ENCODE measurements around the gene OXGR1. TPM values are rescaled to one million over a fixed set of nuclear protein-coding genes. Genes with fewer than 3 reads are reported as not detected.

The OXGR1 gene
- polyA plus RNA-seq, 2 of the 4 experiments (the other 2 are of a cell fraction), result not detected

DNA sequence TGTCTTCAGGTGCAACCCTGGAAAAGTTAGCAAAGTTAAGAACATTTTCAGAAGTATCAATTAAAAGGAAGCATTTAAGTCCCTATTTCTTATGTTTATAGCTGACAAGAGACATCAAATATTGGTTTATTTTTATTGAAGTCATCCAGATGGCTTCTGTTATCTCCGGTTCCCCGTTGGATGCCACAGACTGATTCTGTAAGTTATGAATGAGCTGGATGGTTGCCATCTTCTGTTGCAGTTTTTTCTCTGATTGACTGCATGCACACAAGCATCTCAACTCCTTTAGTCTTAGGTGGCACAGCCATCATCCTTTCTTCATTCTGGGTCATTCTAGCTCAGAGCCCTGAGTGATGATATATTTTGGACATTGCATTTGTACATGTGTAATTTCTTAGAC lies 10.6 kb upstream of the OXGR1 start:
- CTCF ChIA-PET, result interaction anchor here (0.8 kb wide), 2 partner anchors 9 to 13 kb away, joined by 3 to 4 read pairs; no protein-coding TSS in a partner anchor
- TF ChIP-seq CBX8 (IDR thresholded peaks at IDR 0.05), result no peak
- no peak for TF ChIP-seq HEYL (CRISPR knock-in tag; IDR thresholded peaks at IDR 0.05)
- no peak for TF ChIP-seq EHF (CRISPR knock-in tag; IDR thresholded peaks at IDR 0.05)
- no peak for TF ChIP-seq ZNF302 (CRISPR knock-in tag; IDR thresholded peaks at IDR 0.05)
- TF ChIP-seq ESRRA (IDR thresholded peaks at IDR 0.05; ENCODE audit: borderline replicate concordance, low read length), result no peak
- TF ChIP-seq SREBF2 (IDR thresholded peaks at IDR 0.05), result no peak

DNA sequence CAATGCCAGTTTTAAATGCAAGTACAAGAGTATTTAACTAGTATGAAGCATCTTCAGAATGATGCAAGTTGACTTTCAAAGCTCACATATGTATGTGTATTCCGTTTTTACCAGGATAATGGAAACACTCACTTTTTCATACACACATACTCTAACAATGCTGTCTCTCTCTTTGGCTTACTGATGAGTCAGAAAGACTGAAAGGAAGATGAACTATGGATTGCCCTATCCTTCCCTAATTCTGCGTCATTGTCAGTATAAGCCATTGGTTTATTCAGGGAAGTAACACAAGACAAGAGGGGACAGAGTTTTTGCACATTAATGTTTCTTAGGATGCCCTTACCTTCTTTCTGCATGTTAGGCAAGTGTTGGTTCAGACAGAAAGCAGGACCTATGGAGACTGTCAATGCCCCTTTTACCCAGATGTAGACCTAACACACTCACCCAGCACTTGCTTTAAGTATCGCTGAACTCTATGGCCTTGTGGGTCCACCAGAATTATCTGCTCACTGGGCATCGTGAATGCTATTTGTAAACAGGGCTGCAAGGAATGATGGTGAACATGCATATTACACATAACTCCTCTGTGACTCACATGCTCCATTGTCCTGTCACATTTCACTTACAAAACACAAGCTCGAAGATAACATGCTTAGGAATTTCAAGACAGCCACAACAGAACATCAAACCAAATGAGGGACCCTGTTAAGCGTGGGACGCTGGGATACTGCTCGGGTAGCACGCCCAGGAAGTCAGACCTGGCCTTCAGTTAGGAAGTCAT lies 10.0 kb upstream of the OXGR1 start:
- H3K4me3 ChIP-seq, result no peak overlapping the region
- peak in 1 of 2 experiments; percentile 39; a peak in 1 of 6 replicates for ATAC-seq
- H3K4me1 ChIP-seq, result no peaks in the 10 kb centered on the region
- no peak for FAIRE-seq
- H3K9me3 ChIP-seq, result no peaks in the 10 kb centered on the region
- no peak overlapping the region for H3K4me2 ChIP-seq
- WGBS (ENCODE audit: missing lambda C conversion rate), result 22% methylated on average over 9 of the region's 9 CpGs
- no peak overlapping the region for H3K27ac ChIP-seq
- TF ChIP-seq HOXA7 (CRISPR knock-in tag; IDR thresholded peaks at IDR 0.05) (no peak), RFX5 (IDR thresholded peaks at IDR 0.05) (no peak), BHLHE40 (IDR thresholded peaks at IDR 0.05; ENCODE audit: low read depth, low read length) (no peak), HDAC2 (IDR thresholded peaks at IDR 0.05) (no peak), TP53 (CRISPR knock-in tag; IDR thresholded peaks at IDR 0.05) (no peak), EHMT2 (IDR thresholded peaks at IDR 0.05; ENCODE audit: low read depth) (no peak), EHF (CRISPR knock-in tag; IDR thresholded peaks at IDR 0.05) (no peak), RNF2 (IDR thresholded peaks at IDR 0.05; ENCODE audit: borderline replicate concordance, low read depth) (no peak), CHD2 (IDR thresholded peaks at IDR 0.05; ENCODE audit: low read length, partially characterized antibody) (no peak), CEBPB (IDR thresholded peaks at IDR 0.05) (no peak), KDM5A (IDR thresholded peaks at IDR 0.05) (no peak)
- TF ChIP-seq, protein P1, sequence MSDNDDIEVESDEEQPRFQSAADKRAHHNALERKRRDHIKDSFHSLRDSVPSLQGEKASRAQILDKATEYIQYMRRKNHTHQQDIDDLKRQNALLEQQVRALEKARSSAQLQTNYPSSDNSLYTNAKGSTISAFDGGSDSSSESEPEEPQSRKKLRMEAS (IDR thresholded peaks at IDR 0.05), result no peak
- ChIA-PET CTCF (interaction anchor here (0.6 to 1.3 kb wide), 4 partner anchors 14 to 340 kb away, joined by 3 to 6 read pairs (median 3); no protein-coding TSS in a partner anchor), POLR2A (no interaction called here)
- no peak for DNase-seq (ENCODE audit: low read depth in 1 of 2, low spot score in 1 of 2)

More for the DNA sequence above, 10.6 kb upstream of the OXGR1 start:
- WGBS (ENCODE audit: missing lambda C conversion rate), result 55% methylated on average over 2 of the region's 2 CpGs
- no peak overlapping the region for H3K27ac ChIP-seq
- H3K4me2 ChIP-seq, result no peak overlapping the region
- no peaks in the 10 kb centered on the region for H3K4me1 ChIP-seq
- FAIRE-seq, result no peak
- ATAC-seq, result no peak
- DNase-seq (ENCODE audit: low read depth in 1 of 2, low spot score in 1 of 2), result no peak
- no peak overlapping the region for H3K4me3 ChIP-seq
- H3K9me3 ChIP-seq, result no peaks in the 10 kb centered on the region
- POLR2A ChIA-PET, result no interaction called here

DNA sequence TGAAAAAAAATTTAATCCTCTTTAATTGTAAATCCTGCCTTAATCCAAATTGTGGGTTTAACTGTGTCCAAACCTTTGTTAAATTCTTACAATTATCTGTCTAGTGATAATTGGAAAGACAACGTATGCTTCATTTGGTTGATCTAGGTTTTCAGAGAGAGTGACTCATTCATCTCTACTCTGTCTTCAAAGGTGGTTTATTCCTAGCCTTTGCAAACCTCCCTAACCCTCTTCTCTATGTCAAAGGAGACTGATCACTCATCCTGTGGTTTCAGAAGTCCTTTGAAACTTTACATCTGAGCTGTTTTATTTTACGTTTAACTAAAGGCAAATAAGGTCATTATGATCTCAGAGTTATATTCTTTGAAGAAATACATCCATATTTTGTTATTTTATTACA lies 8.8 kb upstream of the OXGR1 start:
- ChIA-PET CTCF (interaction anchor here (1.3 kb wide), 1 partner anchor 15 kb away, joined by 6 read pairs; no protein-coding TSS in a partner anchor), POLR2A (no interaction called here)
- WGBS (ENCODE audit: missing lambda C conversion rate), result 2% methylated on average over 2 of the region's 2 CpGs
- Histone ChIP-seq H3K27ac (no peak overlapping the region), H3K4me3 (no peak overlapping the region), H3K4me2 (no peak overlapping the region), H3K4me1 (no peaks in the 10 kb centered on the region), H3K9me3 (no peaks in the 10 kb centered on the region)
- FAIRE-seq (no peak), DNase-seq (ENCODE audit: low read depth in 1 of 2, low spot score in 1 of 2) (no peak), ATAC-seq (no peak)
- TF ChIP-seq CHD4 (IDR thresholded peaks at IDR 0.05; ENCODE audit: borderline replicate concordance), result no peak
- TF ChIP-seq RCOR1 (IDR thresholded peaks at IDR 0.05; ENCODE audit: low read depth, low read length), result no peak
- TF ChIP-seq SREBF2 (IDR thresholded peaks at IDR 0.05), result no peak
- TF ChIP-seq MAZ (IDR thresholded peaks at IDR 0.05; ENCODE audit: borderline replicate concordance, low read depth, low read length), result no peak
- TF ChIP-seq, protein P2, sequence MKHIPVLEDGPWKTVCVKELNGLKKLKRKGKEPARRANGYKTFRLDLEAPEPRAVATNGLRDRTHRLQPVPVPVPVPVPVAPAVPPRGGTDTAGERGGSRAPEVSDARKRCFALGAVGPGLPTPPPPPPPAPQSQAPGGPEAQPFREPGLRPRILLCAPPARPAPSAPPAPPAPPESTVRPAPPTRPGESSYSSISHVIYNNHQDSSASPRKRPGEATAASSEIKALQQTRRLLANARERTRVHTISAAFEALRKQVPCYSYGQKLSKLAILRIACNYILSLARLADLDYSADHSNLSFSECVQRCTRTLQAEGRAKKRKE (CRISPR knock-in tag; IDR thresholded peaks at IDR 0.05; ENCODE audit: low read depth), result no peak
- TF ChIP-seq HEYL (CRISPR knock-in tag; IDR thresholded peaks at IDR 0.05), result no peak
- TF ChIP-seq NPAS2 (CRISPR knock-in tag; IDR thresholded peaks at IDR 0.05; ENCODE audit: borderline replicate concordance), result no peak
- TF ChIP-seq ZC3H11A (IDR thresholded peaks at IDR 0.05), result no peak
- no peak for TF ChIP-seq FOSB (CRISPR knock-in tag; IDR thresholded peaks at IDR 0.05)
- TF ChIP-seq NFE2L2 (conservative IDR thresholded peaks at IDR 0.05; ENCODE audit: low read length), result no peak
- TF ChIP-seq HOXB13 (CRISPR knock-in tag; IDR thresholded peaks at IDR 0.05; ENCODE audit: low read depth), result no peak
- TF ChIP-seq KDM1A (IDR thresholded peaks at IDR 0.05; ENCODE audit: low read depth), result no peak
- TF ChIP-seq, protein P3, sequence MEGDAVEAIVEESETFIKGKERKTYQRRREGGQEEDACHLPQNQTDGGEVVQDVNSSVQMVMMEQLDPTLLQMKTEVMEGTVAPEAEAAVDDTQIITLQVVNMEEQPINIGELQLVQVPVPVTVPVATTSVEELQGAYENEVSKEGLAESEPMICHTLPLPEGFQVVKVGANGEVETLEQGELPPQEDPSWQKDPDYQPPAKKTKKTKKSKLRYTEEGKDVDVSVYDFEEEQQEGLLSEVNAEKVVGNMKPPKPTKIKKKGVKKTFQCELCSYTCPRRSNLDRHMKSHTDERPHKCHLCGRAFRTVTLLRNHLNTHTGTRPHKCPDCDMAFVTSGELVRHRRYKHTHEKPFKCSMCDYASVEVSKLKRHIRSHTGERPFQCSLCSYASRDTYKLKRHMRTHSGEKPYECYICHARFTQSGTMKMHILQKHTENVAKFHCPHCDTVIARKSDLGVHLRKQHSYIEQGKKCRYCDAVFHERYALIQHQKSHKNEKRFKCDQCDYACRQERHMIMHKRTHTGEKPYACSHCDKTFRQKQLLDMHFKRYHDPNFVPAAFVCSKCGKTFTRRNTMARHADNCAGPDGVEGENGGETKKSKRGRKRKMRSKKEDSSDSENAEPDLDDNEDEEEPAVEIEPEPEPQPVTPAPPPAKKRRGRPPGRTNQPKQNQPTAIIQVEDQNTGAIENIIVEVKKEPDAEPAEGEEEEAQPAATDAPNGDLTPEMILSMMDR (IDR thresholded peaks at IDR 0.05), result no peak
- no peak for TF ChIP-seq SMC3 (IDR thresholded peaks at IDR 0.05)
- TF ChIP-seq EP300 (IDR thresholded peaks at IDR 0.05), result no peak
- TF ChIP-seq CBX8 (IDR thresholded peaks at IDR 0.05), result no peak
- TF ChIP-seq POLR2AphosphoS2 (conservative IDR thresholded peaks at IDR 0.05; ENCODE audit: low read length), result no peak

Data from A549 (cell line).